Measurements from ENCODE around the gene HOPX.
"Not testable (repeated sequence)": the region's sequence is repeated elsewhere in the genome, so short reads cannot be mapped to it uniquely, and the experiment has no call there.

The HOPX gene

DNA sequence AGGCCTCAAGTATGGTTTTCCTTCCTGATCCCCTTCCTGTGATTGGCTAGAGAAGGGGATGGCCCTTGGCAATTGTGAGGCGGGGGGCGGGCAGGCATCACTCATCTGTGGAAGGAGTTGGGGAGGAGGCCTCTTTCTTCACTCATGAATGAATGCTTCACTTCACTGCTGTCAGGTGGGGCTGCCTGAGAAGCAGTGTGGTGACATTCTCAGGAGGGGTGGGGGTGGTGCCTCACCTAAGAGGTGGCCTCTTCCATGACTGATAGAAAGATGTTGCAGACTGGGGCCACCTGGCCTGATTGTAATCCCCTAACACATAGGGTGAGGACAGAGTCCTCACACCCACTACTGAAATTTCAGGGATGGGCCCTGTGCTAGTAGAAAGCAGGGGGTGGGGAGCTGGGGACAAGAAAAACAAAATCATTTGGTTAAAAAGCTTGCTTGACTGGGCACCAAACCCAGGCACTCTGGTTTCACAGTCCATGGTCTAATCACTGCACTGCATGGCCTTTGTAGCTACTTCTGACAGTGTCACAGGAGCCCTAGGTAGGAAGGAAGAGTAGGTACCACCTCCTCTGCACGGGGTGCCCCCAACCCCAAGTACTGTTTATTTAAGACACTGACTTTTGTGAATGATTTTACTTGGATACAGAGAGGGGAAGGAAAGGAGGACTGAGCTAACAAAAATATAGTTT is 5.6 kb upstream of the HOPX start:
- no peak for DNase-seq

DNA sequence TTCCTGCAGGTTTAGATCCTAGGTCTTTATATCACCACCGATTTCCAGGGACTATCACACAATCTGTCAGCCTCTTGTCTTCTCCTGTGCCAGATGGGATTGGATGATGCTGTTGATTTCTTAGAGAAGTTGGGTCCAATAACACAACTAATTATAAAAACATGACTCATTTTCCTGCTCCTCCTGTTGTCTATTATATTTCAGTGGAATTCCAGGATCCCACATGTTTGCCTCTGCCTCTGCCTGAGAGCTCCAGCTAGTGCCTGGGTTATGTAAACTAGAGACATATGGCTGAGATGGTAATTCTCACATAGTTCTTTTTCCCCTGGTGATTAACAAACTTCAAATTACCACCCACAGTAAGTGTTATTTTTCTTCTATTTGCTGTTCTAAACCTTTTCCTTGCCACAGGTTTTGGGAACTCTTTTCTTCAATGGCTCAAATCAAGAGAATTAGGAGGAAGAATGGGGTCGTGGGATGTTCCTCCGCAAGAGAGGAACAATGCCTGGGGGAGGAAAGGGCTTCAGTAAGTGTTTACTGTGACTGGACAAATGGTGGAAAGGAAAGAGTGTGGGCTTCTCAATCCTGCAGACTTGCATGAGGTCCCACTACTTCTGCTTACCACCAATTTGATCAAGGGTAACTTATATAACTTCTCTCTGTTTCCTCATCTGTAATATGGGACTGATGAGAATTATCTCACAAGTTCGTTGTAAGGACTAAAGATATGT is 3.4 kb upstream of the HOPX start:
- DNase-seq, result no peak

DNA sequence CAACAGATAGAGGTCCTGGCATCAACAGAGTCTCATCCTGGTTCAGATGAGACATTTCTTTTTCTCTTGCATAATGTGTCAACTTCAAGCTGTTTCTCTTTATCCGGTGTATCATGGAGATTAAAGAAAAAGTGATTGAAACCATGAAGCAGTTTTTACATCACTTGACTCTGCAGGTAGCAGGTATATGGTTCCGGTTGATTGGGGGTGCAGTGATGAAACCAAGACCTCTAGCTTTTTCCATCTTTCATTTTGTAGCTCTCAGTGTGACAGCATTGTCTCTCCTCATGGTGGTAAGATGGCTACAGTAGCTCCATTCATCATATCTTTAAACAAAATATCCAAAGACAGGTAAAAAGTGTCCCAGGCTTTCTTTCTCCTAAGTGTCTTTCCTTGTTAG is 2.4 kb upstream of the HOPX start:
- no peak for DNase-seq

DNA sequence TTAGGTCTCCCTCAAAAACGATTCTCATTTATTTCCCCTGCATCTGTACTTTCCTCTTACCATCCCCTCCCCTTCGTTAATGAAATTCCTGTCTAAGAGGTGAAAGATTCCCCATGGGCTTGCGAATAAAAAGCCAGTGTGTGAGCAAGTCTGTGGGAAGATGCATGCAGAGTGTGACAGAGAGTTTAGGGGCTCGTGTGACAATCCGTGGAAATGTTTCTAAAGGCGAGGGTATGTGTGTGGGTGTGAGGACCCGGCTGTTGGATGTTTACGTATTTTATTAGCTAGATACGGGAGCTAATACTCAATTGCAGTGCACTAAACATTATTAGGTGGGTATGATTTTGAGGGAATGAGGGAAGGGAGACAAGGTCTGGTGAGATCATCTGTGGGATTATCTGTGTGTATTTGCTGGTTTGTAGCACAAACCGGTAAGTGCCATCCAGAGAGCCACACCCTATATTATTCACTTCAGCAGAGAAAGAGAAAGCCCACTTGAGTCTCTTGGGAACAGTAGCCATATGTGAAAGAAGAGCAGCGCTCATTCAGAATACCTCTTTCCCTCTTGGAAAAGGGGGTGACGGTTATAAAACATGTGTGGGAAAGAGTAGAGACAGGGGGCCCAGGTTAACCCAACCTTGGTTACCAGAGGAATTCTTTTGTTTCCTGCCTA is 893 bp upstream of the HOPX start:
- no peak for DNase-seq

DNA sequence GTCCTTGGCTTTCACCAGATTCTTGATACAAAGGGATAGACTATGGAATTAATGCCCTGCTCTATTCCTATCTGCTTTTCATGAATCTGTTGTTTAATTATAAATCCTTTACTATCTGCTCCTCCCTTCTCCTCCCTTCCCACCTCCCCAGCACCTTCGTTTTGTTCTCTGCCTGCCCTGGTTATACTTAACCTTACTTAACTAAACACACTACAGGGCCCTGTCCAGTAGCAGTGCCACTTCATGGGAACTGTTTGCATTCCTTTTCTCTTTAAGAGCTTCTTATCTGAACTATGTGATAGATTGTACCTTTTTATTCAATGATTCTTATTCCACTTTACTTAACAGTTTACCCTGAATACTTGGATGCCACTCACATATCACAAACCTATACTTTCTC is 830 bp downstream of the HOPX start:
- DNase-seq, result no peak

DNA sequence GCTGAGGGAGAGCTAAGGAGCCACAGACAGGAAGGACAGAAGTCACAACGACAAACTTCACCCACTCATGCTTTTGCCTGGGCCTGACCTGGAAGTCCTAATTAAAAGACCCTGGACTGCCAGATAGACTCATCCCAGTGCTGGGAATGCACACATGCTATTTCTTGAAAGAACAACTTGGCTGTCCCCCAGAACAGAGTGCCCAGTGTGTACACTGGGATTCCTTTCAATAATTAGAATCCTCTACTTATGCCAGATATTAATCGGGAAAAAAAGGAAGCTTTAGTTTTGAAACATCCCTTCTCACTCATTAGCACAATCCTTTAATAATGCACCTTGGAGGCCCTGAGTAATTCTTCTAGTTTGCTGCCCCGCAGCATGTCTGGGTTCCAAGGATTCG is 3.4 kb downstream of the HOPX start:
- no peak for DNase-seq

DNA sequence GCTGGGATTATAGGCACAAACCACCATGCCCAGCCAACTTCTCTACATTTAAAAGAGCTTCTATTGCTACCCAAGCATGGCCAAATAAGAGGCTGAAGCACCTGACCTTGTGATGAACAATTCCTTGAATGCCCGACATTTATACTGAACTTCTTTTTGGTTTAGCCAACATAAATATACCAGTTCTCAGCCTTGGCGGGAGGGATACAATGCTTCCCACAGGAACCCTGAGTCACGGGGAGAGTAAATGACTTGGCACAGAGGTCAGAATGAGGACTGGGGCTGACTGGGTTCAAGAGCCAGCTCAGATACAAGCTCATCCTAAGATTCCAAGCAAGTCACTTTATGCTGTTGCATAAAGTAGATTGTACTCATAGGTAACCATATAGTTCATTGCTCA is 6.1 kb downstream of the HOPX start:
- no peak for DNase-seq

DNA sequence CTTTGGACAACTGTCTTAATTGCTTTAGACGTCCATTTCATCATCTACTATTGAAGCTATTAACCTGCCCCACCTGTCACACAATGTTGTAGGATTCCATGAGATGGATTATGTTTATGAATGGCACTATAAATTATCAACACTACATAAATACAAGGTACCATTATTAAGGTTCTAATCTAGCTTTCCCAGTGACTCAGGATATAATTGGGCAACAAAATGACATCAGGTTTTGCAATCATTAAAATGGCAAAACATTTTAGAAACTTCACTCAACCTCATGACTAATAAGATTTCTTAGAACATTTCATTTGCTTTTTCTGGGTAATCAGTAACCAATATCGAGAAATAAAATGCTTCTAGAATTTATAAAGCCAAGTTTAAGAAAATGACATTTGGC is 9.2 kb downstream of the HOPX start:
- no peak for DNase-seq

DNA sequence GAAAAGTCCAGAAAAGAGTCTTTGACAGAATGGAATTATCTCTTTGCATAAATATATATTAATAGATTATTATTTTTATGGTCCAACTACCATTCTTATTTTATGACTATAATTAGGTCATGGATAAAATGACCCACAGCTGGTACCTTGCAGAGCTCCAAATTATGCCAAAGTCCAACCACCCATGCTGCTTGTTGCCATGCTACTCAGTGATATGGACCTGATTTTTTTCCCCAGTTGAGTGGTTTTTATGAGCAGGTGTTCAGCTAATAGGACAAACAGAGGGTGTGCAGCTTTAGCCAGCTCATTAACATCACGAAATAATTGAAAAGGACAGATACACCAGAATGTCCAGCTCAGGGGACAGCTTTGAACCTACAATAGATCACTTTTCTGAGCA is 9.7 kb downstream of the HOPX start:
- DNase-seq, result no peak

DNA sequence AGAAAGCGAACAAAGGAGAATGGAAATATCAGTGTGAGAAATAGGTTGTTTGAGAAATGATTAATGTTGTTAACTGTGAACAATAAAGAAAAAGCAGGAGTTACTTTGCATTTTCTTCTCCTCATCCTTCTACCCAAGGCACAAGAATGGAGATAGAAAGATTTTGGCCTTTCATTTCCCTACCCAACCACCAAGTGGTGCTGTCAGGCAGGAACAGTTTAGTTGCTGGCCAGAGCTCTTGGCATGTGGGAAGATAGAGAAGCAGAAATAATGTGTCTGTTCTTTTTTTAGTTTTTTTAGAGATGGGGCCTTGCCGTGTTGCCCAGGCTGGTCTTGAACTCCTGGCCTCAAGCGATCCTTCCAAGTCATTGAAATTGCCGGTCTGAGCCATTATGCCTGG is 12.8 kb downstream of the HOPX start:
- DNase-seq, result no peak

DNA sequence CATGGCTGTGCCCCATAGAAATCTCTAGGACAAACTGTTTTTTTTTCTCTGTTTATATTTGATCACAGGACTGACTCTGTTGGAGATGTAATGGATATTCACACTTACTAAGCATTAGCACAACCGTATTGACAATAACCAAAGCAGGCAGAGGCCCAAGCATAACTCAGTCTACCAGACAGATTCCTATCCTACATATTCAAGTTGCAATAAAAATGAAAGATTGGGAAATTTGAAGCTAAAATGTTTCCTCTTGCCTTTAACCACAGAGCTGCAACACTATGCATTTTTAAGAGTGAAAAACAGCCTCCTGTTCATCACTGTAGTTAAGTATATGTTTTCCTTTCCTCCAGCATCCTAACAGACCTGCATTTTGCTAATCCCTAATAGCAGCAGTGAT is 13.7 kb downstream of the HOPX start:
- not testable (repeated sequence) for DNase-seq

DNA sequence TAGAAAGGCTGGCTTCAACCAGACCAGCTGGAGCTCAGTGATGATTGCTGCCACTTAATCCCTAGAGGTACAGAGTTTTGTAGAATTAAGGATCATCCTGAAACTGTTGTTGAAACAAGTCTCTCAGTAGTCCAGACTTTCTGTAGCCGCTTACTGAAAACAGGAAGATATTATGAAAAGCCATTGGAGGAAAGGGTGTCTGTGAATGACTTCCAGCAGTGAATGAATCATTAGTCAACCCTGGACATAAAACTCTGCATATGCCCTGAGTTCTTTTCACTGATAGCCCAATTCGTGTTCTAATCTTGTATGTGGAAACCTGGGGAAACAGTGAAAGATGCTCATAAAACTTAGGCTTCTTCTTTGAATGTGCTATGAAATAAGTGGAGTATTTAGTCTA is 14.8 kb downstream of the HOPX start:
- no peak for DNase-seq

DNA sequence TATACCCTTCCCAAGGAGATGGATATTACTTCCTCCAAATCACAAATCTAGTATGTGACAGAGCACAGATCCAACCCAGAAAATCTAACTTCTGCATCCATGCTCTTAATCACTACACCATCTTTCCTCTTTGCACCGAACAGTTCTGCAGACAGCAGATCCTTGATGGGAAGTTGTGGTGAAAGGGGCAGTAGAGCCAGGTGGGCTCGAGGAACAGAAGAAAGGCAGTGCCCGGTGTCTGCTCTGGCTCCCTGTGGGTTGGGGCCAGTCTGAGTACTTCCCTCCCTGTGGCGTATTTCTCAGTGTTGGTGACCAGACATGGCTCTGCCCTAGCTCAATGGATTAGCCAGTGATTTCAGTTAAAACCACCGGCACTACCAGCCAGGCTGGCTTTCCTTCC is 15.3 kb downstream of the HOPX start:
- no peak for DNase-seq

DNA sequence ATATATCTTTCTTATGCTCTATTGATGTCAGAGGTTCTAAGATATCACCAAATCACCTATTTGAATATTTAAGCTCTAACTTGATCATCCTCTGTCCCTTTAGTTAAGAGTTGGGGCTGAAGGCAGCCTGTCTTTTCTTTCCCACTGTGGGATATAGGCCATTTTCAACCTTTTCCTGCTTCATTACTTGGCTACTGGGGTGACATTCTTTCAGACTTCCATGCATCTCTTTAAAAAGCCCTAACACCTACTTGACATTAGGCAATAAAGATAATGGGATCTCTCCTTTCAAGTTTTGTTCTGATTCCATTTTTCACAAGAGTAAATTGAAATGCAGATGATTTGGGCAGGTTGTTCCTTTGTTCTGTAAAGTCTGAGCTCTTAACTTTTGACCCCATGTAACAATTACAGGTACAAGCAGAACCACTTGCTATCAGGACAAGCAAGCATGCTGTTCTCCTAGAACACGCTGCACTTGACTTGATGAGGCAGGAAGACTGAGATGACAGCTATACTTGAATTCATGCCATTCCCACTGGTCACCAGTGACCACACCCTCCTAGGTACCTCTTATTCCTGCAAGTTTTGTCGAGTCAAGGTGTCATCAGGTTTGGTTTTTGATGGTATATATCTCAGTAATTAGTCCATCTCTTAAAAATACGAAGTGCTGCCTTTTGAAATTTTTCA is 18.2 kb downstream of the HOPX start:
- no peak for DNase-seq

DNA sequence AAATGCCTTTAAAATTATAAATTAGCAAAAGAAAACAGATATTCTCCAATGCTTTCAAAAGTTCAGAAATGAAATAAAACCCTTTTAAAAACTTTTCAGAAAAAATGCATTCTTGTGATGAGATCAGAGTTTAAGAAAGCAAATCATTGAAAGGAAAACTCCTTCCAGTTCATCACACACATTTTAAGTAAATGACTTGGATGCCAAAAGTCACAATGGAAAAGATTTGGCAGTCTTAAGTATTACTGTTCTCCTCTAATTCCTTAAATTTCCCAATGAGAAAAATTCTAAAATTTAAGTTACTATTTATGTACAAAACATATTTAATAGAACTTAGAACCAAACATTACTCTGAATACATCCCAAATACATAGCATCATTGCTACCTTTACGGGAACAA is 21.1 kb downstream of the HOPX start:
- DNase-seq, result no peak

DNA sequence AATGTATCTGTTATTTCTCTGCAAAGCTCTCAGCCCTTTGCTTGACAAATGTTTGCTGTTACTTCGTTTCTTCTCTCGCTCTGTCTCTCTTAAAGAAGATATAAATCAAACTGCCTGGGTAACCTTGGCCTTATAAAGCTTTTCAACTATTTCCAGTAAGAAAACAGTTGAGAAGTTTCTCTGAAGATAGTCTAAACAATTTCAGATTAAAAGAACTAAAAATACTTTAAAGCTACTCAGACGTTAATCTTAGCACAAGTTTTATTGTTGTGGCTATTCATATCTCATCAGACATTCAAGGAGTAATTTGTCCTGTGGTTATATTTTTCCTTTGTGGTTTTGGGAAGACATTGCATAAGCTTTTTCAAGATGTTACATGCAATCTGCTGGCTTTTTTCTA is 22.6 kb downstream of the HOPX start:
- no peak for DNase-seq

DNA sequence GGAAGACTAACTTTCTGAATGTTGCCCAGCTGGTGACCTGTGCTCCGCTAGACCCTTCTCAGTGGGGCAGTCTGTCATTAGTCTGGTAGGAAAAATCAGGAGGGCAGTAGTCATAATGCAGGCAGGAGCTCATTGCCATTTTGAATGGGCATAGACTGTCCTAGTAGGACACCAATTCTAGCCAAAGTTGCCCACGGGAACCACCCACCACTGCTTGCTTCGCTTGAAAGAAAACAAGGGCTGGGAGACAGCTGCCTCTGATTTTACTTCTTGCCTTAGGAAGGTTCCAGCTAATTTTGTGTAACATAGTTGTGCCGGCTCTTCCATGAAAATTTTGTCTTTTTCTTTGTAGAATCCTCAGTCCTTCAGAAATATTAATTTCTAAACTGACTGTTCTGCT is 23.3 kb downstream of the HOPX start:
- DNase-seq, result no peak

DNA sequence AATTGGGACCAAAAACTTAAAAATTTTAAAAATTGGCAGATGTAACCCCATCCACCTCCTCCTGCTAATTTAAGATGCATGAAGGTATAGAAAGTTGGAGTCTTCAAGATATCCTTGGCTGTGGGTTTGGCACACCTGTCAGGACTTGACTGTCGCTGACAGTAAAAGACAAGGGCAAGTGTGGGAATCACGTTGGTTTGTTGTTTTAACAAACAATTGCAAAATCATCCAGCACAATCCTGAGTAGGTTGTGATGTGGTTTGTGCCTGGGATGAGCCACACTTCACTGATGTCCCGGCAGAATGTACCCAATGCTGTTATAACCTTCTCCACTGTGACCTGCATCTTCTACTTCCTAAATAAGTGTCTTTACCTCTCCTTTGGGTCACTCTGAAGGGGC is 24.0 kb downstream of the HOPX start:
- DNase-seq, result no peak

DNA sequence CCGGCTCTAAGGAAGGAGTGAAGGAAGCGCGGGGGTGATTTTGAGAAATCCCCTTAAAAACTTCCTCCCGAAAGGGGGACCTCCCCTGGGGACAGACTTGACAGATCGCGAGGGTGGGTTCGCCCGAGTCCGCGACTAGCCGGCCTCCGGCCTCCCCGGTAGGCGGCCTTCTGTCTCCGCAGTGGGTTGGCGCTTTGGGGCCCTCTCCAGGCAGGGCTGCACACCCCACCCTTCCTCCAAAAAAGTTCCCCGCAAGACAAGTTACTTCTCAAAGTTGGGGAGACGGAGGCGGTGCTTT is 24.8 kb downstream of the HOPX start:
- peak in 1 of 4 experiments; percentile 23 for DNase-seq

DNA sequence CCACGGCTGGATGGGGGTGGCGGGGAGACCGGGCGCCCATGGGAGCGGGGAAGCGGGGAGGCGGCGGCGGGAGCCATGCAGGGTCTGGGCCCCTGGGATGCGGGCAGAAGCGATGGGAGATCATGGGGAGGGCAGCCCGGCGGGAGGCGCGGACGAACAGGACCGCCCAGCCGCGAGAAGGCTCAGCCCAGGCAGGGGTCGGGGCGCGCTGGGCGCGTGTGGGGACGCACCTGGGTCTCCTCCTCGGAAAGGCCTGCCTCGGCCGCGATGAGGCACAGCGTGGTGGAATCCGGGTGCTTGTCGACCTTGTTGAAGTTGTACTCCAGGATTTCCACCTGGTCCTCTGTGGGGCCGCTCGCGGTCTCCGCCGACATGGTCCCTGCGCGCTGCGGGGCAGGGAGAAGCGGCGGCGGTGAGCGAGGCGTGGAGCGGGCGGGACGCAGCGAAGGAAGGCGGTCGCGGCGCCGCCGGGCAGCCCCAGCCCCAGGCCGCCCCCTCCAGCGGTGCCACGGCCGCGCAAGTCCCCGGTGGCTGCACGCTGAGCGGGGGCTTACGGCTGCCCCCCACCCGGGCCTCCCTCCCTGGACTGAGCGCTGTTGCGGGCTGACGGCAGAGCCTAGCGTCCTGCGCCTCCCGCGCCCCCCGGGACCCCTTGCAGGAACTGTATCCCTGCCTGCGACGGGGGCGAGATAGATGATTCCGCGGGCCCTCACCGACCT is 25.3 kb downstream of the HOPX start:
- peak in 1 of 4 experiments; percentile 3 for DNase-seq

DNA sequence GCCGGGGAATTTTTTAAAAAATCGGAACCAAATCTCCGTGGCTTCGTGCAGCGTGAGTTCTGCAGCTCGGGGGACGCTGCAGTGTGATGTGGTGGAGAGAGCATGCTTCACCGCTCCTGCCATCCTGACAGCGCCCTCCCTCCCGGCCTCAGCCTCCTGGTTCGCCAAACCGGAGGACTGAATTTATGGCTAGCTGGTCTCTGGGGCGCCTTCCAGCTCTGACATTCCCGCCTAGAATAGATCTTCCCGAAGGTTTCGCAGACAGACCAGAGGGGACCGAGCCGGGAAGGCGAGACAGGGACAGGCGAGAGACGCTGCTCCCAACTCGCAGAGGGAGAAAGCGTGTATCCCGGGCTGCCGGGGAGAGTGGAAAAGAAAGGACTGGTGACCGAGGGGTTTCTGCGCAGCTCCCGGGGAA is 25.9 kb downstream of the HOPX start:
- peak in 1 of 4 experiments; percentile 4 for DNase-seq

DNA sequence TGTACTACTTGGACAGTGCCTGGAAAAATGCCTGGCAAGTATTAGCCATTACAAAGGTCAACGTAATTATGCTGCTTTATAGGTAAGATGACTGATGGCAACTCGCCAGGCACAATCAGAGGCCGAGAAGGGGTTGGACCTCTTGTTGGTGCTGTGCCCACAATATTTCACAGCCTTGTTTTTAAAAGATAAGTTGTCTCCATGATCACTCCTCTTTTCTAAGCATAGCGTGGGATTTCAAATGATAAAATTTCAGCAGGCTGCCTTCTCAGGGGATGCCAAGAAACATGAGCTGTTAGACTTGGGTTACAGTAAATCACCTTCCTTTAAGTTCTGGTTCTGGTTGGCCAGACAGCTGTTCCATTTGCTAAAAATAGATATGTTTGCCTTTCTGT is 26.9 kb downstream of the HOPX start:
- no peak for DNase-seq

Data from activated naive CD4-positive, alpha-beta T cell (primary cell).